ENCODE measurements around the gene ZNF467. TPM values are rescaled to one million over a fixed set of nuclear protein-coding genes. Genes with fewer than 3 reads are reported as not detected.
A peak's percentile ranks its signal among the peaks of the same experiment; 100 is the strongest.

Gene ZNF467
- total RNA-seq, 4 donors from 2014 or later, result 4.2 to 15.4 (median 9.3) TPM

- Histone ChIP-seq H3K9me3 (no peaks in the 10 kb centered on the region), H3K27me3 (peaks cover 4% of the 10 kb centered on the region), H3K36me3 (peaks cover 0 to 82% of the 10 kb centered on the region in 2 donors), H3K4me1 (no peaks in the 10 kb centered on the region), H3K4me3 (no peak overlapping the region), H3K27ac (no peak overlapping the region)
- no peak for ATAC-seq
- TF ChIP-seq EP300 (IDR thresholded peaks at IDR 0.05) (no peak), POLR2AphosphoS5 (IDR thresholded peaks at IDR 0.05) (no peak), POLR2A (IDR thresholded peaks at IDR 0.05) (no peak)
- TF ChIP-seq, protein P1, sequence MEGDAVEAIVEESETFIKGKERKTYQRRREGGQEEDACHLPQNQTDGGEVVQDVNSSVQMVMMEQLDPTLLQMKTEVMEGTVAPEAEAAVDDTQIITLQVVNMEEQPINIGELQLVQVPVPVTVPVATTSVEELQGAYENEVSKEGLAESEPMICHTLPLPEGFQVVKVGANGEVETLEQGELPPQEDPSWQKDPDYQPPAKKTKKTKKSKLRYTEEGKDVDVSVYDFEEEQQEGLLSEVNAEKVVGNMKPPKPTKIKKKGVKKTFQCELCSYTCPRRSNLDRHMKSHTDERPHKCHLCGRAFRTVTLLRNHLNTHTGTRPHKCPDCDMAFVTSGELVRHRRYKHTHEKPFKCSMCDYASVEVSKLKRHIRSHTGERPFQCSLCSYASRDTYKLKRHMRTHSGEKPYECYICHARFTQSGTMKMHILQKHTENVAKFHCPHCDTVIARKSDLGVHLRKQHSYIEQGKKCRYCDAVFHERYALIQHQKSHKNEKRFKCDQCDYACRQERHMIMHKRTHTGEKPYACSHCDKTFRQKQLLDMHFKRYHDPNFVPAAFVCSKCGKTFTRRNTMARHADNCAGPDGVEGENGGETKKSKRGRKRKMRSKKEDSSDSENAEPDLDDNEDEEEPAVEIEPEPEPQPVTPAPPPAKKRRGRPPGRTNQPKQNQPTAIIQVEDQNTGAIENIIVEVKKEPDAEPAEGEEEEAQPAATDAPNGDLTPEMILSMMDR (IDR thresholded peaks at IDR 0.05), result no peak
- 84 to 92% methylated on average over 3 to 6 of the region's 14 CpGs for WGBS, 2 donors (ENCODE audit: low coverage in 1 of 2)
Observed at GRCh38 chr7:149731207-149731955, 42.0 kb downstream of the ZNF467 start.

- H3K27me3 ChIP-seq, result no peaks in the 10 kb centered on the region
- no peak for ATAC-seq
- H3K4me3 ChIP-seq, result no peak overlapping the region
- H3K27ac ChIP-seq, result peak overlapping the region in 1 of 4 donors; percentile 36
- 65 to 73% methylated on average over 3 to 5 of the region's 28 CpGs for WGBS, 2 donors (ENCODE audit: low coverage in 1 of 2)
- H3K9me3 ChIP-seq, result no peaks in the 10 kb centered on the region
- peaks cover 0 to 93% of the 10 kb centered on the region in 2 donors for H3K36me3 ChIP-seq
- no peaks in the 10 kb centered on the region for H3K4me1 ChIP-seq
- TF ChIP-seq POLR2A (IDR thresholded peaks at IDR 0.05) (no peak), EP300 (IDR thresholded peaks at IDR 0.05) (no peak), POLR2AphosphoS5 (IDR thresholded peaks at IDR 0.05) (no peak)
- TF ChIP-seq, protein P1 (IDR thresholded peaks at IDR 0.05), result no peak
Observed at GRCh38 chr7:149729983-149730801, 43.2 kb downstream of the ZNF467 start.

DNA sequence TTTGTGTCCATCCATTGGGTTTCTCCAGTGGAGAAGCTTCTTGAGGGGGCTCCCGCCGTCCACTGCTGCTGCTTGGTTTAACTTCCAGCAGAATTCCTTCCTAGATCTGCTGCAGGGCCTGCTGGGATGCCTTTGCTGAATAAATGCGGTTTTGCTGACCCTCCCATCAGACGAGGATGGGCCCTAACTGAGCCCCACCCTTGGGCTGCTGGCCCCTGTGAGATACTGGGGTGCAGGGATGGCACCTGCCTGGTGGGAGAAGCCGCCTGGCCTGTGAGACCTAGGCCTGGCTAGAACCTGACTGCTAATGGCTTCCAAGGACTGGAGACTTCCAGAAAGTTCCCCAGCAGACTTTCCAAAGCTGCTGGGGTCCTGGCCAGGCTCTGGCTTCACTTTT, 43.8 kb downstream of the ZNF467 start:
- no peak overlapping the region for H3K4me3 ChIP-seq
- H3K27me3 ChIP-seq, result no peaks in the 10 kb centered on the region
- H3K27ac ChIP-seq, result peak overlapping the region in 1 of 4 donors; percentile 36
- no peaks in the 10 kb centered on the region for H3K4me1 ChIP-seq
- peaks cover 0 to 100% of the 10 kb centered on the region in 2 donors for H3K36me3 ChIP-seq
- no peaks in the 10 kb centered on the region for H3K9me3 ChIP-seq
- WGBS, 2 donors (ENCODE audit: low coverage in 1 of 2), result 85% methylated on average over 2 of the region's 5 CpGs; no CpG with 5 or more reads in 1 of the 2 donors
- no peak for TF ChIP-seq POLR2AphosphoS5 (IDR thresholded peaks at IDR 0.05)
- no peak for TF ChIP-seq EP300 (IDR thresholded peaks at IDR 0.05)
- no peak for TF ChIP-seq POLR2A (IDR thresholded peaks at IDR 0.05)
- TF ChIP-seq, protein P1 (IDR thresholded peaks at IDR 0.05), result no peak
- ATAC-seq, result no peak

DNA sequence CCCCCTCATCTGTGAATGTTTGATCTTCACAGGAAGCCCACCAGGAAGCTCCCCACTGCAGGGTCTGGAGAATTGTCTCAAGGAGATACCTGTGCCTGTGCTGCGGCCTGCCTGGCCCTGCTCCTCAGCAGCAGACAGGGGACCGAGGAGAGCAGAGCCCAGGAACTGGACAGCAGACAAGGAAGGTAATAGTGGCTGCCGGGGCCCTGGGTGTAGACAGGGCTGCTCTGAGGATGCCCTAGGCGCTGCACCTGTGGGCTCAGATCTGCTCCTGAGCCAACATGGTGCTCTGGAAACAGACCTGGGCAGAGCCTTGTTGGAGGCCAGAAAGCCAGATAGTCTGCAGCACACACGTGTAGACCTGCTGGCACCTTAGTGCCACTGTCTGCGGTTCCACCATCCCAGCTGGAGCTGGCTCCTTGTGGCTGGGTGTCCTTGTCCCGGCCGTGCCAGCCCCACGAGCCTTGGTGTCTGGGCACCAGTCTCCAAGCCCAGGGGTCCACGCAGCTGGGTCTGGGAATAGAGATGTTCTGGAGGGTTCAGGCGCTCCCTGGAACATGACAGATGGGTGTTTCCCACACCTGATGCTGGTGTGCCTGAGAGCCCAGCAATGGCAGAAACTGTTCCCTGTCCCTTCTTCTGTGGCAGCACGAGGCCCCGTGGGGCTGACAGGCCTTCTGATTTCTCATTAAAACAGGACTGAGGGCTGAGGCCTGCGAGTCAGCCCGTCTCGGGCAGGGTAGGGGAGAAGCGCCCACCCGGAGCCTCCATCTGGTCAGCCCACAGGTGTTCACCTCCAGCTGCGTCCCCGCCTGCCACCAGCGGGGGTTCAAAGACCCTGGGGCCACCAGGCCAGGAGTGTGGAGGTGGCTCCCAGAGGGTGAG, 44.7 kb downstream of the ZNF467 start:
- H3K4me3 ChIP-seq, result no peak overlapping the region
- WGBS, 2 donors (ENCODE audit: low coverage in 1 of 2), result no CpG with 5 or more reads among the region's 21 CpGs
- no peak overlapping the region for H3K27ac ChIP-seq
- H3K36me3 ChIP-seq, result peaks cover 0 to 100% of the 10 kb centered on the region in 2 donors
- no peak for ATAC-seq
- H3K27me3 ChIP-seq, result no peaks in the 10 kb centered on the region
- no peaks in the 10 kb centered on the region for H3K9me3 ChIP-seq
- H3K4me1 ChIP-seq, result no peaks in the 10 kb centered on the region
- TF ChIP-seq EP300 (IDR thresholded peaks at IDR 0.05) (no peak), POLR2A (IDR thresholded peaks at IDR 0.05) (no peak), POLR2AphosphoS5 (IDR thresholded peaks at IDR 0.05) (no peak)
- TF ChIP-seq, protein P1 (IDR thresholded peaks at IDR 0.05), result no peak
